Astrocyte (in vitro differentiated cells and primary cell): ENCODE data around the gene TNN.

Experiments used
- EZH2 ChIP-seq: IDR thresholded peaks from 2 replicates; pipeline ENCODE4 v1.6.1; 2012; ENCODE audit warnings: mild to moderate bottlenecking, low read length, inconsistent platforms; ENCODE audit not compliant: insufficient read depth
- TF ChIP-seq, protein P1 (sequence below): IDR thresholded peaks from 2 replicates; pipeline ENCODE4 v1.5.1; 2011; ENCODE audit warnings: low read depth, mild to moderate bottlenecking, inconsistent platforms, low read length, moderate library complexity; ENCODE audit not compliant: insufficient read depth

DNA sequence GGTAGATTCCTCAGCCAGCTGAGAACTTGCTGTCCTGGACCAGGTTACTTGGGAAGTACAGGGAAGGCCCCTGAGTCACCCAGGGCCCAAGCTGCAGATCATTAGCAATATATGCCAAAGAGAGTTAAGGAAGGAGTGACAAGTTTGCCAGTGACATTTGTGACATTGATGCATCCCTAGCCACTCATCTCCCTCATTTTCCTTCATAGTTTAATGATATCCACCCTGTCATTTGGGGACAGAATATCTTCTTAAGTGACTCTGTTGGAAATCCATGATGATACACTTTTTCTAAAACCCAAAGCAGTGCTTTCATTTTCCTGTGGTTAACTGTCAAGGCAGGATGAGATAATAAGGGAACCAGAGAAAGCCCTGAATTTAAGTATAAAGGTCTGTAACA is 3.2 kb downstream of the TNN start:
- TF ChIP-seq, protein P1, sequence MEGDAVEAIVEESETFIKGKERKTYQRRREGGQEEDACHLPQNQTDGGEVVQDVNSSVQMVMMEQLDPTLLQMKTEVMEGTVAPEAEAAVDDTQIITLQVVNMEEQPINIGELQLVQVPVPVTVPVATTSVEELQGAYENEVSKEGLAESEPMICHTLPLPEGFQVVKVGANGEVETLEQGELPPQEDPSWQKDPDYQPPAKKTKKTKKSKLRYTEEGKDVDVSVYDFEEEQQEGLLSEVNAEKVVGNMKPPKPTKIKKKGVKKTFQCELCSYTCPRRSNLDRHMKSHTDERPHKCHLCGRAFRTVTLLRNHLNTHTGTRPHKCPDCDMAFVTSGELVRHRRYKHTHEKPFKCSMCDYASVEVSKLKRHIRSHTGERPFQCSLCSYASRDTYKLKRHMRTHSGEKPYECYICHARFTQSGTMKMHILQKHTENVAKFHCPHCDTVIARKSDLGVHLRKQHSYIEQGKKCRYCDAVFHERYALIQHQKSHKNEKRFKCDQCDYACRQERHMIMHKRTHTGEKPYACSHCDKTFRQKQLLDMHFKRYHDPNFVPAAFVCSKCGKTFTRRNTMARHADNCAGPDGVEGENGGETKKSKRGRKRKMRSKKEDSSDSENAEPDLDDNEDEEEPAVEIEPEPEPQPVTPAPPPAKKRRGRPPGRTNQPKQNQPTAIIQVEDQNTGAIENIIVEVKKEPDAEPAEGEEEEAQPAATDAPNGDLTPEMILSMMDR = no peak
- TF ChIP-seq EZH2 = no peak
